TTC549 (cell line): ENCODE results near the gene TNS3.
A peak's percentile ranks its signal among the peaks of the same experiment; 100 is the strongest.
"Not testable (repeated sequence)": the region's sequence is repeated elsewhere in the genome, so short reads cannot be mapped to it uniquely, and the experiment has no call there.

ENCODE experiments used
- FAIRE-seq: peaks from 2 replicates; lab custom pipeline; 2012; peaks lifted over from hg19 to GRCh38; lab: Jason Lieb, UNC

Gene TNS3

DNA sequence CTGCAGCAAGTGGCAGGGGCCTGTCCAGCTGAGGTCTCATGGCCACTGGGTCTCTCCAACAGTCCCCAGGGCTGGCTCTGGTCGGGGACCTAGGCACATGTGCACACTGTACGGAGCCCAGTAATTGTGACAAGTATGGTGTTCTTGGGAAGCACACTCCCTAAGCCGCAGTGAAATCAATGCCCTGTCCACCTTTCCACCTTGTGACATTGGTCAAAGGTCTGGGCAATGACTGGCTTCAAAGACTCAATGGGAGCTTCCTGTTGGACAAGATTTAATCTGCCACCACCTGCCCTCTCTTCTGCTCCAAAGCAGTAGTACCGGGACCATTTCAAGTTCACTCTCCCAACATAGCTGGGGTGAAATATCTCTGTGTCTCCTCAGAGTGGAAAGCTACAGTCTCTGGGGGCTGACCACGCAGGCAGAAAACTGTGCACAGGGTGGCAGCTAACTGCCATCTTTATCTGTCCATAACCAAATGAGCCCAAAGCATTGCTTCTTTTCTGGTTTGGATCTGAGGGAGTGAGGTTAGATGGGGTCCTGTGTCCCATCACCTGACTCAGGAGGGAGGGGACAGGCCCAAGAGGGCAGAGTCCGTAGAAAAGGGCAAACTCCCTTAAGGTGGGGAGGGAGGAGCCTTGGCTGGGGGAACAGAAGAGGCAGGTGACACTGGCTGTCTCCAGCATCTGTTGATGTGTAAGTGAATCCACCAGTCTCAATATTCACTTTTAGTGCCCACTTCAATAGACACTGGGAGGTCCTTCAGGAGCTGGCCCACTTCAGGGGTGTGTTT is 307.7 kb downstream of the TNS3 start:
- FAIRE-seq: no peak

- FAIRE-seq: no peak
These were observed 308.8 kb downstream of the TNS3 start for GRCh38 chr7:47273088-47273487.

DNA sequence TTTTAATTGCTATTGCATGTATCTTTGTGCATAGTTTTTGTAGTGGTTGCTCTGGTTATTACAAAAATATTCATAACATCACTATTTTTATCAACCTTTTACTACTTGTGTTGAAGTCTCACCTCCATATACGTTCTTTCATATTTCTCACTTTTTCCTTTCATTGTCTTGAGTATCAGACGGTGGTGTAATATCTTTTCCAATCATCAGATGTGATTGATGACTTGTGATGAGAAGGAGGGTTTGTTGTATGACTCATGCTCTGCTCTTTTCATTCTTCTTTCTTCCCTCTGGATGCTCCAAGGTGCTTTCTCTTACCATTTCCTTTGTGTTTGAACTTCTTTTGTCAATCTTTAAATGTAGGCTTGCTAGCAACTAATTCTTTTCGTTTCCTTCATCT is 310.2 kb downstream of the TNS3 start:
- FAIRE-seq: no peak

DNA sequence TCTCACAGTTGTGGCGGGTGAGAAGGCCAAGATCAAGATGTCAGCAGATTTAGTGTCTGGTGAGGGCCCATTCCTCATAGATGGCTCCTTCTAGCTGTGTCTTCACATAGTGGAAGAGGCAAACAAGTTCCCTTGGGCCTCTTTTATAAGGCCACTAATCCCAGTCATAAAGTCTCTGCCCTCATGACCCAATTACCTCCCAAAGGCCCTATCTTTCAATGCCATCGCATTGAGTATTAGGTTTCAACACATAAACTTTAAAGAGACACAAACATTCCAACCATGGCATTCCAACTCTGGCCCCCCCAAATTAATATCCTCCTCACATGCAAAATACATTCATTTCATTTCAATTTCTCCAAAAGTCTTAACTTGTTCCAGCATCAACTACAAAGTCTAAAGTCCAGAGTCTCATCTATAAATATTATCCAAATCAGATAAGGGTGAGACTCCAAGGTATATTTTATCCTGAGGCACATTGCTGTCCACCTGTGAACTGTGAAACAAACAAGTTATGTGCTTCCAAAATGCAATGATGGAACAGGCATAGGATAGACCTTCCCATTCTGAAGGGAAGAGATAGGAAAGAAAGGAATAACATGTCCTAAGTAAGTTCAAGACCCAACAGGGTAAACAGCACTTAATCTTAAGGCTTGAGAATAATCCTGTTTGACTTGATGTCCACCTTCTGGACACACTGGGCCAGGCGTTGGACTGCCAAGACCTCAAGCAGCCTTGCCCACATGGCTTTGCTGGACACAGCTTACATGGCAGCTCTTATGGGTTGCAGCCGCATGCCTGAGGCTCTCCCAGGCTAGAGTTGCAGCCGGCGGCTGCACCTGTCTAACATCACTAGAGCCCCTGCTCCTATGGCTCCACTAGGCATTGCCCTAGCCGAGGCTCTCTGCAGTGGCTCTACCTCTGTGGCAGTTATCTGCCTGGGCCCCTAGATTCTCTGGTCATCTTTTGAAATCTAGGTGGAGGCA is 312.8 kb downstream of the TNS3 start:
- FAIRE-seq: no peak

GRCh38 chr7:47267346-47267745 is 314.6 kb downstream of the TNS3 start:
- FAIRE-seq: no peak

GRCh38 chr7:47266799-47267198 is 315.1 kb downstream of the TNS3 start:
- no peak for FAIRE-seq

DNA sequence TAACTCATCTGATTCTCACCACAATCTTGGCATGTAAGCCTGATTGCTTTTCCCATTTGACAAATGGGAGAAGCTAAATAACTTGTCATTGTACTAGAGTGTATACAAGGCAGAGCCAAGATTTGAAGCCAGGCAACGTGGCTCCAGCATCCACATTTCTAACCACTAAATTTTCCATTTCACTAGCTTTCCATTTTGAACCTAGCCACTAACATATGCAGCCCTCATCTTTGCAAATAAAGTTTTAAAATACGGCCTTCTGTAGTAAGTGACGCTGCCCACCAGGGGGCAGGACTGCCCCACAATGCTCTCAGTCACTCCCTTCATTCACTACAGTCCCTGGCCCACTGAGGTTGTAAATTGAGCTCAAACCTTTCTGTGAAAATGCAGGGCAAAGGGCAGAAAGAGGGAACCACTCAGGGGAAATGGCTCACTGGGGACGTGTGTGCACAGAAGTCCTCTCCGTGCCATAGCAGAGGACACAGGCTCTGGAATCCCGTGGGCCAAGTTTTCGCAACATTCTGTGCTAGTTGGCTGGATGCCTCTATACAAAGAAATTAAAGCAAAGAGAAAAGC is 315.7 kb downstream of the TNS3 start:
- peak; percentile 85 for FAIRE-seq

DNA sequence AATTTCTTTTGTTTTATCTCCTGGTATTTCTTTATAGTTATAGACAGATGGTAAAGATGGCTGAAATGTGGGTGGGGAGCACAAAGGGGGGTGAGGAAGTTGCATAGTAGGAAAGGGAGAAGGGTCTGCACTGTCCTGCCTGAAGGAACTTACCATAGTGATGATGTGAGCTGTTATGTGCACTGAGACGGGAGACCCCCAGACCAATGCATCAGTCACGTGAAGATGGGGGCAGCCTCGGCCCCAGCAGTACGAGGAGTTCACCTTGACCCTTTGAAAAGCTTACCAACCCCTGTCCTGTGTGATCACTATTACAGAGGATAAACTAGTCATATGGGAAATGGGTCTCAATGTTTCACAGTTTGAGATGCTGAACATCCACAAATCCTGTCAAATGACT is 316.3 kb downstream of the TNS3 start:
- no peak for FAIRE-seq

DNA sequence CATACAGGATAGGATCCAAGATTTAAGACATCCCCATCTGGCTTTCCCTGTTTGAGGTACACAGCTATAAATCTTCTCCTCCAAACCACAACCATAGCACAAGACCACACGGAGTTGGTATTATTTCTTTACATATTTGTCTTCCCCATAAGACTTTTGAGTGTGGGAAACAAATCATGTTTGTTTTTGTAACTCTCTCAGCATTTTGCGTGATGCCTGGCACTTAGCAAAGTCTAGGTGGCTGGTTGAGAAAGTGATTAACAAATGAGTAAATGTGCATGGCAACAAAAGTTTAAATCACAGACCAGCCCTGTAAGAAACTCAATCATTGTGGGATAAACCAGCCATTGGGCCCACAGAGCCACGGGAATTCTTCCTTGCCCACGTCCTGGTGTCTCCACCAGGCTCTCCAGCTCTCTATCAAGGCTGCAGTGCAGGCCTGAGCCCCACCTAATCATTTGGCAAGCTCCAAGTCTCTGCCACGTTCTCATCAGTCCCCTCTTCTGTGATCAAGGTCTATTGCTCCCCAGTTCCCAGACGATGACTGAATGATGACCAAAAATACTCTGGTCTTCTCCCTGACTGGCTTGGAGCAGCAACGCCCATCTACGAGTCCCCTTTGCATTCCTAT is 317.8 kb downstream of the TNS3 start:
- no peak for FAIRE-seq

DNA sequence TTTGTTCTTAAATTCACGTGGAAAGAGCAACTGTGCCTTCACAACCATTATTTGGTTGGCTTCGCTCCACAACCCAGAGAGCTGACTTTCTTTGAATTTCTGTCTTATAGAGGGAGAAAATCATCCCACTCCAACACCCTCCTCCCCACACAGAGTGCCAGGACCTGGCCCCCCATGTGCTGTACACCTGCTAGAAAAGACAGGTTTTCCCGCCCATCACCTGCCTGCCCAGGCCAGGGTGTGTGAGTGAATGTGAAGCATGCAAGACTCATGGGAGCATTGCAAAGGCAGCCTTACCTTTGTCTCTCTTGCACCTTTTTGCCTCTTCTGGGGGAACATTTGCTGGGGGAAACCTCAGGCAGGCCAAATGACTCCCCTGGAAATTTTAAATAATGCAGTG is 319.0 kb downstream of the TNS3 start:
- FAIRE-seq: no peak

DNA sequence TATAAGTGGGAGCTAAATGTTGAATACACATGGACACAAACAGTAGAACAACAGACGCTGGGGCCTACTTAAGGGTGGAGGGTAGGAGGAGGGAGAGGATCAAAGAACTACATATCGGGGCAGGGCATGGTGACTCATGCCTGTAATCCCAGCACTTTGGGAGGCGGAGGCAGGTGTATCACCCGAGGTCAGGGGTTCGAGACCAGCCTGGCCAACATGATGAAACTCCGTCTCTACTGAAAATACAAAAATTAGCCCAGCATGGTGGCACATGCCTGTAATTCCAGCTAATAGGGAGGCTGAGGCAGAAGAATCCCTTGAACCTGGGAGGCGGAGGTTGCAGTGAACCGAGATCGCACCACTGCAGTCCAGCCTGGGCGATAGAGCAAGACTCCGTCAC is 319.8 kb downstream of the TNS3 start:
- not testable (repeated sequence) for FAIRE-seq

- no peak for FAIRE-seq
These were observed 321.6 kb downstream of the TNS3 start for GRCh38 chr7:47260270-47260669.

DNA sequence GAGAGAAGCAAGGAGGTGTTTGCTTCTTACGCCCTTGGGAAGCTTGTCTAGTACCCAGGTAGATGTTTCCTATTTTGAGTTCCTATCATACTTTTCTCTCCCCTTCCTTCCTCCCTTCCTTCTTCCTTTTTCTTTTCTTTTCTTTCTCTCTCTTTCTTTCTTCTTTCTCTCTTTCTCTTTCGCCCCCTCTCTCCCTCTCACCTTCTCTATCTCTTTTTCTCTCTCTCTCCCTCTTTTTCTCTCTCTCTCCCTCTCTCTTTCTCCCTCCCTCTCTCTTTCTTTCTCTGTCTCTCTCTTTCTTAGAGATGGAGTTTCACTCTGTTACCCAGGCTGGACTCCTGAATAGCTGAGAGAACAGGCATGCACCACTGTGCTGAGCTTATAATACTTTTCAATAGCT is 322.2 kb downstream of the TNS3 start:
- FAIRE-seq: no peak

DNA sequence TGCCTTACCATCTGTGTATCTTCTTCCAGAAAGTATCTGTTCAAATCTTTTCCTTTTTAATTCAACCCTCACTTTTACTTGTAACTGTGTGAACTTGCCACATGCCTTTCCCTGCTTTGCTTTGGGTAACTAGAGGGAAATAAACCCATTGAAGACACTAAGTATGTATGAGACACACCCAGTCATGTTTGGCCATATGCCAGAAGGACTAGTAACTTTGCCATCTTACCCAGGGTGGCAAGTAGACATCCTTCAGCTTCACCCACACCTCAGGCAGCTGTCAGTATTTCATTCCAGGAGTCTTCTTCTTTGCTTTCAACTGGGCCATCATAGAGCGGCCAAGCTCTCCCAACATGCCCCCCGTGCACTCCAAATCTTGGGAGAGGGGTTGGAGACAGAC is 323.1 kb downstream of the TNS3 start:
- FAIRE-seq: no peak

DNA sequence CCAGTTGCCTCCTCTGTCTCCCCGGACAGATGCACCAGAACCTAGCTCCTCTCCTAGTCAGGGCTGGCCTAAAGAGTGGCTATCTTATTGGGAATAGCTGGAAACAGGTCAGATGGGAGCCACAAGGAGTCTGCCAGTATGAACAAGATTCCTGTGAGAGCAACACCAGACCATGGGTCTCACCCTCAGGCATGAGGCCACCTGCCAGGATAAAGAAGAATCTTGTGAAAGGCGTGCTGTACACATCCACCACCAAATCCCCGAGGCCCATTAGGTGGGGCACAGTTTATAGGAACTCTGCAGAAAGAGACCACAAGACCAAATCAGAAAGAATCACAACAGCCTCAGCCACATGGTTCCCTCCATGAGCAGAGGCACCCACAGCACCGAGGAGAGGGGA is 325.9 kb downstream of the TNS3 start:
- no peak for FAIRE-seq

DNA sequence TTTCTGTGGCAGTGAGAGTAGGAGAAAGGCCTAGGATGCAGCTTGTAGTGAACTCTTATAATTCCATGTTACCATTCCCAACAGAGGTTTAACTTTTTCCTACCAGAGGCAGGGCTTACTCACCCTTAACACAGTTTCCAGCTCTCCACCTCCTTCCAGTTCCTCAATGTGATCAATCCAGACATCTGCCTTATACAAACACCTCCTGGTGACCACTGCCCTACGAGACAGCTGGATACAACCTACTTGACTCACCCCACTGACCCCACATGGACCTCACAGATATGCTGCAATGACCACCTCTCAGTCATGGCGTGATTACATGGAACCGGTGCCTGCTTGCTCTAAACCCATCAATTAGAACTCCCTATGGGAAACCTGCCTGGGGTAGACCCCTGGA is 326.5 kb downstream of the TNS3 start:
- FAIRE-seq: no peak

- FAIRE-seq: no peak
These were observed 326.9 kb downstream of the TNS3 start for GRCh38 chr7:47255007-47255406.

GRCh38 chr7:47254081-47254977 is 327.6 kb downstream of the TNS3 start:
- FAIRE-seq: no peak

DNA sequence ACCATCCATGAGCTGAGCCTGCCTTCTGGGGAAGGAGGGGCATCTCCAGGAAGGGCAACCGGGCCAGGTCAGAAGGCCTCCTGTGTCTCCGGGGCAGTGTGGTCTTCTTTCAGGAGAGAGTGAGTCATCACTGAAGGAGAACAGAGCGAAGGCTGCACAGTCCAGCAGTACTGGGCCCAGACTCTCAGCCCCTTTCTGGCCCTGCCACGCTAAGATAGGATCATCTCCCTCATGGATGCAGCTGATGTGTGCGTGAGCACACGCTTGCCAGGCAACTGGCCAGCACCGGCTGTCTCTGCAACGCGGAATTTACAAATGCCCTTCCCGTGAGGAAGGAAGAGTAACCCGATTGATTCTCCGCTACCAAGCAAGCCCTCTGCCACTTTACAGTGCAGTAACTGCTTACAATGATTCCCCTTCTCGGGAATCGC is 328.2 kb downstream of the TNS3 start:
- no peak for FAIRE-seq

GRCh38 chr7:47252675-47253074 is 329.2 kb downstream of the TNS3 start:
- FAIRE-seq: no peak

GRCh38 chr7:47249361-47249760 is 332.6 kb downstream of the TNS3 start:
- FAIRE-seq: no peak
